Kidney (tissue), 14 donors: ENCODE data around the gene TXNDC11. TPM values are rescaled to one million over a fixed set of nuclear protein-coding genes. Genes with fewer than 3 reads are reported as not detected.

Experiments
- DNase-seq, 5 donors: peaks; one replicate each; pipeline ENCODE4 v3.0.0-alpha.2; 2013 to 2020
- FAIRE-seq: peaks from 2 replicates; lab custom pipeline; 2012; peaks lifted over from hg19 to GRCh38; lab: Jason Lieb, UNC
- H3K27ac ChIP-seq, 2 donors: one replicate each; pipeline ENCODE4 v1.7.0; 2013; ENCODE audit warnings: low read depth in 2 of 2, low read length in 2 of 2, inconsistent platforms in 1 of 2
- H3K27me3 ChIP-seq: one replicate; pipeline ENCODE4 v1.7.1; 2013; ENCODE audit warnings: low read length, inconsistent platforms; ENCODE audit not compliant: control insufficient read depth, insufficient read depth
- H3K36me3 ChIP-seq, 3 donors: one replicate each; pipeline versions ENCODE4 v1.7.0 to v1.7.1; 2013; ENCODE audit warnings: low read length in 3 of 3, control low read depth in 1 of 3, inconsistent platforms in 1 of 3; ENCODE audit not compliant: insufficient read depth in 3 of 3, control insufficient read depth in 2 of 3
- H3K4me1 ChIP-seq, 3 donors: one replicate each; pipeline versions ENCODE4 v1.7.0 to v1.7.1; 2013; ENCODE audit warnings: low read length in 3 of 3, inconsistent platforms in 1 of 3, low read depth in 1 of 3; ENCODE audit not compliant: control insufficient read depth in 2 of 3, insufficient read depth in 2 of 3
- H3K4me3 ChIP-seq, 3 donors: one replicate each; pipeline versions ENCODE4 v1.7.0 to v1.8.1; 2013; ENCODE audit warnings: low read length in 3 of 3, control low read depth in 1 of 3, inconsistent platforms in 1 of 3
- H3K9ac ChIP-seq, 3 donors: one replicate each; pipeline versions ENCODE4 v1.7.0 to v1.7.1; 2013; ENCODE audit warnings: low read length in 3 of 3, control low read depth in 1 of 3, inconsistent platforms in 1 of 3
- H3K9me3 ChIP-seq, 3 donors: one replicate each; pipeline versions ENCODE4 v1.7.0 to v1.7.1; 2013; ENCODE audit warnings: low read length in 3 of 3, control low read depth in 1 of 3, inconsistent platforms in 1 of 3; ENCODE audit not compliant: control insufficient read depth in 2 of 3, insufficient read depth in 1 of 3
- intact Hi-C: fragments of 100-400 bp; cut with DNase I; formaldehyde crosslinking; loops from one replicate; pipeline ENCODE4 v1.11.1; 2022
- polyA plus RNA-seq: library from polyadenylated mRNA; stranded (reverse); fragments of 350-450 nt; fragmentation: Illumina TruSeq; extraction: RNeasy Lipid Tissue Mini Kit (QIAGEN cat#74804); gene quantifications from one replicate; pipeline ENCODE4 v1.2.3, GENCODE V29; 2014; ENCODE audit warnings: low read depth, low replicate concordance; ENCODE audit not compliant: insufficient read depth
- total RNA-seq: library from RNA; stranded (reverse); fragmentation: NEBNext Ultra II Directional; extraction: Animal tissue kit (Norgen Biotek cat#: 25700); gene quantifications from one replicate; pipeline ENCODE4 v1.2.1, GENCODE V29; 2021
- TF ChIP-seq, protein P1 (sequence below): IDR thresholded peaks from 3 replicates; pipeline ENCODE4 v1.5.1; 2012; ENCODE audit warnings: mild to moderate bottlenecking, moderate library complexity, borderline replicate concordance; ENCODE audit not compliant: insufficient read depth; ENCODE audit errors: extremely low read depth
- donor health status: control.
- donor health status: control.
- donor health status: control.
- donor health status: control.
- donor health status: control.
- donor health status: DM: yes; HTN: yes; CAD: no.
- donor health status: Normal renal cell carcinoma (clear cell type).

The TXNDC11 gene
- total and polyA plus RNA-seq, 2 donors from 2014 or later: 60.8 to 70.9 TPM

DNA sequence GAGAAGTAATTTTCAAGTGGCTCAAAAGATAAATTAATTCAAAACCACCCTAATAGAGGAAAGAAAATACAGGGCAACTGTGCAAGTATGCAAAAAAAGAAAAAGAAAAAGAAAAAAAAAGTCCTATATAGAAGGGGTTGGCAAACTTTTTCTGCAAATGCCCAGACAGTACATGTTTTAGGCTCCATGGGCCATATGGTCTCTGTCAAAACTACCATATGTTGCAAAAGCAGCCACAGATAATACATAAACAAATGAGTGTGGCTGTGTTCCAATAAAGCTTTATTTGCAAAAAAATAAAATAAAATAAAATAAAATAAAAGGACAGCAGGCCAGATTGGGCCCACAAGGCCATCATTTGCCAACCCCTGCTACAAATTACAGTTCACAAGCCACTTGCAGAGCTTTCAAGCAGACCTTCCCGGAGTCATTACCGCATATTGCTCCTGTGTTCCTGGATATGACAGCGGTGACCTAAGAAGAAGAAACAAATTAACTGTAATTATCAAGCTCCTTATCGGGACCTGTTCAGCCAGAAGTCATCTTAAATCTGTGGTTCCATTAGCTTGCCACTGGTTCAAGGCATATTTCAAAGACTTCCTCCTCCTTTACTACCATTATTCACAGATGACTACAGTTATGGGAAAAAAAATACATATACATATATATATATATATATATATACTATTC is 38.5 kb upstream of the TXNDC11 start:
- Histone ChIP-seq H3K4me1 (peaks cover 7 to 24% (median 16%) of the 10 kb centered on the region in 3 donors), H3K4me3 (no peak overlapping the region), H3K27ac (peak overlapping the region in 1 of 2 donors; percentile 48), H3K9ac (no peak overlapping the region), H3K36me3 (peaks cover 2 to 14% (median 4%) of the 10 kb centered on the region in 3 donors), H3K27me3 (no peaks in the 10 kb centered on the region), H3K9me3 (no peaks in the 10 kb centered on the region)
- FAIRE-seq (no peak), DNase-seq (no peak)
- TF ChIP-seq, protein P1, sequence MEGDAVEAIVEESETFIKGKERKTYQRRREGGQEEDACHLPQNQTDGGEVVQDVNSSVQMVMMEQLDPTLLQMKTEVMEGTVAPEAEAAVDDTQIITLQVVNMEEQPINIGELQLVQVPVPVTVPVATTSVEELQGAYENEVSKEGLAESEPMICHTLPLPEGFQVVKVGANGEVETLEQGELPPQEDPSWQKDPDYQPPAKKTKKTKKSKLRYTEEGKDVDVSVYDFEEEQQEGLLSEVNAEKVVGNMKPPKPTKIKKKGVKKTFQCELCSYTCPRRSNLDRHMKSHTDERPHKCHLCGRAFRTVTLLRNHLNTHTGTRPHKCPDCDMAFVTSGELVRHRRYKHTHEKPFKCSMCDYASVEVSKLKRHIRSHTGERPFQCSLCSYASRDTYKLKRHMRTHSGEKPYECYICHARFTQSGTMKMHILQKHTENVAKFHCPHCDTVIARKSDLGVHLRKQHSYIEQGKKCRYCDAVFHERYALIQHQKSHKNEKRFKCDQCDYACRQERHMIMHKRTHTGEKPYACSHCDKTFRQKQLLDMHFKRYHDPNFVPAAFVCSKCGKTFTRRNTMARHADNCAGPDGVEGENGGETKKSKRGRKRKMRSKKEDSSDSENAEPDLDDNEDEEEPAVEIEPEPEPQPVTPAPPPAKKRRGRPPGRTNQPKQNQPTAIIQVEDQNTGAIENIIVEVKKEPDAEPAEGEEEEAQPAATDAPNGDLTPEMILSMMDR: no peak
- intact Hi-C loops: no loop called here

DNA sequence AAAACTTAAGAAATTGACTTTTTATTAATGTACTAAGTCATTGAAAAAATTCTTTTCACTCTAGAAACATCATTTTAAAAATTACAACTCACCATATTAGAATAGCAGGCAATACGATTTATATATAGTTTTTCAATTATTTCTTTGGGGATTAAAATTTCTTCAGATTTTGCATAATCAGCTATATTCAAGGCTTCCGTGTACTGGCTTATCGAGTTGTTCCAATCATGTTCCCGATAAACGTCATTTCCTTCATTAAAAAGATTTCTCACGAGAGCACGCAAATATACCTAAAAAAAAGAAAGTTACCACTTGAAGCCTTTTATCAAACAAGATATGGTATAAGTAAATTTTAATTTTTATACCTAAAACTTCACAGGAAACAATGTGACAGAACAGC is 36.4 kb upstream of the TXNDC11 start:
- no peak overlapping the region for H3K4me3 ChIP-seq
- no peak overlapping the region for H3K27ac ChIP-seq
- intact Hi-C loops: no loop called here
- peak overlapping the region in 1 of 3 donors; percentile 24 for H3K9ac ChIP-seq
- DNase-seq: no peak
- TF ChIP-seq, protein P1: no peak
- no peaks in the 10 kb centered on the region for H3K9me3 ChIP-seq
- peaks cover 7 to 24% (median 16%) of the 10 kb centered on the region in 3 donors for H3K4me1 ChIP-seq
- peaks cover 6 to 27% (median 12%) of the 10 kb centered on the region in 3 donors for H3K36me3 ChIP-seq
- no peaks in the 10 kb centered on the region for H3K27me3 ChIP-seq
- FAIRE-seq: no peak

DNA sequence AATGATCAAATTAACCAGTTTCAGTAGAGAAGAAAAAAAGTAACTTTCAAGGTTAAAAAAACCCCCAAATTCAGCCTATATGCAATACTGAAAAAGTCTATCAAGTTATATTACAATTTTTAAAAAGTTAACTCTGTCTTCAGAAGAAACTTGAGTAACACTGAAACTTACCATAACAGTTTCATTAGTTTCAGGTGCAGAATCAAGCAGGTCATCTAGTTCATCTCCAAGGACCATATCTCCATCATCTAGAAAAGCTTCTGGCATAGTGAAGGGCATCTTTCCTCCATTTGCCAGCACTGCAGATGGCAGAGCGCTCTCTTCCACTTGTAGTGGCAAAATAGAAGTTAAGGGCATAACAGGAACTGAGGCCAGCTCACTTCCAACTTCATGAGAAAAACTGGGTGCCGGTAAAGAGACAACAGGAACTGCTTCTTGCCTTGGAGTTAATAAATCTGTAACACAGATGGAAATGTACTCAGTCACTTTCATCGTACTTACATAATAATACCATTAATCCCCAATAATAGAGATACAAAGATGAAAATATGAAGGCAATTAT is 31.5 kb upstream of the TXNDC11 start:
- H3K9ac ChIP-seq: no peak overlapping the region
- TF ChIP-seq, protein P1: no peak
- DNase-seq (no peak), FAIRE-seq (no peak)
- no peaks in the 10 kb centered on the region for H3K27me3 ChIP-seq
- H3K27ac ChIP-seq: no peak overlapping the region
- intact Hi-C loops: no loop called here
- H3K4me3 ChIP-seq: no peak overlapping the region
- H3K9me3 ChIP-seq: no peaks in the 10 kb centered on the region
- H3K4me1 ChIP-seq: no peaks in the 10 kb centered on the region
- H3K36me3 ChIP-seq: peaks cover 14 to 56% (median 30%) of the 10 kb centered on the region in 3 donors
